Fibroblast of lung (primary cell): Measurements from ENCODE around the gene ADAMTS9.

ENCODE experiments used
- EZH2 ChIP-seq: IDR thresholded peaks from 2 replicates; pipeline ENCODE4 v1.5.1; 2012; ENCODE audit warnings: low read length, control low read depth, mild to moderate bottlenecking; ENCODE audit errors: missing control alignments
- TF ChIP-seq, protein P1 (sequence below), 2 donors: IDR thresholded peaks in 1 of 2; conservative IDR thresholded peaks in 1 of 2; 1 replicate in 1 of 2; 2 replicates in 1 of 2; pipeline ENCODE4 v1.5.1; 2011 to 2012; ENCODE audit warnings: low read length in 2 of 2, control low read depth in 1 of 2, inconsistent platforms in 1 of 2, low read depth in 1 of 2, mild to moderate bottlenecking in 1 of 2

DNA sequence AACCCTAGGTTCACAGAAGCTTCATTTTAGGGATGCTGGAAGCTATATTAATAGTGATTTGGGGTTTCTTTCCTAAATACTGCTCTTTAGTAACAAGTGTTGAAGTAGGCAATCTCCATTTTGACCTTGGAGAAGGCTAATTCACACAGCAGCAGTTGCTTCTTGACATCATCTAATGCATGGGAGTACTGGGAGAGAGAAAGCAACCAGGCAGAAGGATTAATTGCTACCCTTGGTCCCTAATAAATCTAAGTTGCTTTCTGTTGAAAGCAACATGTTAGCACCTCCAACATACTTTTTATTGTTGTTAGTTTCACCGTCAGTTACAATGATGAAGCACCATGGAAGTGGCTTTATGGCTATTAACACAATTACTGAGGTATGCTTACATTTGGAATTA lies 96.2 kb downstream of the ADAMTS9 start:
- TF ChIP-seq, protein P1, sequence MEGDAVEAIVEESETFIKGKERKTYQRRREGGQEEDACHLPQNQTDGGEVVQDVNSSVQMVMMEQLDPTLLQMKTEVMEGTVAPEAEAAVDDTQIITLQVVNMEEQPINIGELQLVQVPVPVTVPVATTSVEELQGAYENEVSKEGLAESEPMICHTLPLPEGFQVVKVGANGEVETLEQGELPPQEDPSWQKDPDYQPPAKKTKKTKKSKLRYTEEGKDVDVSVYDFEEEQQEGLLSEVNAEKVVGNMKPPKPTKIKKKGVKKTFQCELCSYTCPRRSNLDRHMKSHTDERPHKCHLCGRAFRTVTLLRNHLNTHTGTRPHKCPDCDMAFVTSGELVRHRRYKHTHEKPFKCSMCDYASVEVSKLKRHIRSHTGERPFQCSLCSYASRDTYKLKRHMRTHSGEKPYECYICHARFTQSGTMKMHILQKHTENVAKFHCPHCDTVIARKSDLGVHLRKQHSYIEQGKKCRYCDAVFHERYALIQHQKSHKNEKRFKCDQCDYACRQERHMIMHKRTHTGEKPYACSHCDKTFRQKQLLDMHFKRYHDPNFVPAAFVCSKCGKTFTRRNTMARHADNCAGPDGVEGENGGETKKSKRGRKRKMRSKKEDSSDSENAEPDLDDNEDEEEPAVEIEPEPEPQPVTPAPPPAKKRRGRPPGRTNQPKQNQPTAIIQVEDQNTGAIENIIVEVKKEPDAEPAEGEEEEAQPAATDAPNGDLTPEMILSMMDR (conservative IDR thresholded peaks at IDR 0.05 in 1 of 2, IDR thresholded peaks at IDR 0.05 in 1 of 2; ENCODE audit: low read depth in 1 of 2, low read length in 2 of 2) = no peak
- TF ChIP-seq EZH2 = no peak
